ENCODE results near the gene ASMT.
A peak's percentile ranks its signal among the peaks of the same experiment; 100 is the strongest.

The ASMT gene

DNA sequence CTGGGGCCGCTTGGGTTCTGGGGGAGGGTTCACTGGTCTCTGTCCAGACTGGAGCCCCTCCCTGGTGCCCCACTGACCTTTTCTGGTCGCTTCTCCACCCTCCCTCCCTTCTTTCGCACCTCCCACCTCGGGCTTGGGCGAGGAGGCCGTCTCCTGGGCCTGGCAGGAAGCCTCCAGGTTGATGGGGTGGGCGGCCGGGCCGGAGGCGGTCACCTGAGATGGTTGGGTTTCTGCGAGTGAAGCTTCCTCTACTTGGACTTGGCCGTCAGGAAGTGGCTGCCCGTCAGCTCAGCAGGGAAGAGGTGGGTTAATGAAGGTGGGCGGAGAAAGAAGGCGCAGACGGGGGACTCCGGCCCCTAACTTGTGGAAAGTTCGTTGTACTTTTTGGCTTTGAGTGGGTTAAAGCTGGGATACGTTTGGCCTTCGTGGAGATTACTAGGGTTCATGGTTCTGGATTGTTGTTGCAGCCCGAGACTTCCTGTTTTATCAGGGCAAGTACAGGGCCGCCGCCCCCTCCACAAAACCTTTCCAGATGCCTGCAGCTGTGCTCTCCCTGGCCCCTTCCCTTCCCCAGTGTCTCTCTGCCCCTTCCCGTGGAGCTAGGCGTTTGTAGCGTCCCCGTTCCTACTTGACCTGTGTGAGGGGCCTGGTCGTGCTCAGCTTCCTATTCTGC is 22.3 kb upstream of the ASMT start:
- ATAC-seq, result peak; percentile 47

GRCh38 chrX:1593286-1594271 is 21.3 kb upstream of the ASMT start:
- TF ChIP-seq TOX (CRISPR knock-in tag; IDR thresholded peaks at IDR 0.05; ENCODE audit: borderline replicate concordance), result no peak
- TF ChIP-seq POU6F1 (CRISPR knock-in tag; IDR thresholded peaks at IDR 0.05; ENCODE audit: borderline replicate concordance, low read depth), result no peak

More for the DNA sequence above, 22.3 kb upstream of the ASMT start:
- no peak for TF ChIP-seq GLIS3 (CRISPR knock-in tag; IDR thresholded peaks at IDR 0.05)
- TF ChIP-seq ARNTL (CRISPR knock-in tag; IDR thresholded peaks at IDR 0.05; ENCODE audit: borderline replicate concordance, low read depth), result no peak
- TF ChIP-seq, protein P1, sequence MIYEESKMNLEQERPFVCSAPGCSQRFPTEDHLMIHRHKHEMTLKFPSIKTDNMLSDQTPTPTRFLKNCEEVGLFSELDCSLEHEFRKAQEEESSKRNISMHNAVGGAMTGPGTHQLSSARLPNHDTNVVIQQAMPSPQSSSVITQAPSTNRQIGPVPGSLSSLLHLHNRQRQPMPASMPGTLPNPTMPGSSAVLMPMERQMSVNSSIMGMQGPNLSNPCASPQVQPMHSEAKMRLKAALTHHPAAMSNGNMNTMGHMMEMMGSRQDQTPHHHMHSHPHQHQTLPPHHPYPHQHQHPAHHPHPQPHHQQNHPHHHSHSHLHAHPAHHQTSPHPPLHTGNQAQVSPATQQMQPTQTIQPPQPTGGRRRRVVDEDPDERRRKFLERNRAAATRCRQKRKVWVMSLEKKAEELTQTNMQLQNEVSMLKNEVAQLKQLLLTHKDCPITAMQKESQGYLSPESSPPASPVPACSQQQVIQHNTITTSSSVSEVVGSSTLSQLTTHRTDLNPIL (CRISPR knock-in tag; IDR thresholded peaks at IDR 0.05; ENCODE audit: low read depth), result no peak
- TF ChIP-seq RARB (CRISPR knock-in tag; IDR thresholded peaks at IDR 0.05), result no peak
- no peak for TF ChIP-seq POU6F1 (CRISPR knock-in tag; IDR thresholded peaks at IDR 0.05; ENCODE audit: borderline replicate concordance, low read depth)
- no peak for TF ChIP-seq ZNF8 (CRISPR knock-in tag; IDR thresholded peaks at IDR 0.05)
- TF ChIP-seq CSDC2 (CRISPR knock-in tag; IDR thresholded peaks at IDR 0.05), result no peak
- no peak for TF ChIP-seq ZNF565 (CRISPR knock-in tag; conservative IDR thresholded peaks at IDR 0.05; ENCODE audit: low read depth)

GRCh38 chrX:1595711-1596060 is 19.2 kb upstream of the ASMT start:
- no peak for TF ChIP-seq POU6F1 (CRISPR knock-in tag; IDR thresholded peaks at IDR 0.05; ENCODE audit: borderline replicate concordance, low read depth)
- TF ChIP-seq ESRRG (CRISPR knock-in tag; IDR thresholded peaks at IDR 0.05), result no peak
- TF ChIP-seq BACH2 (CRISPR knock-in tag; IDR thresholded peaks at IDR 0.05; ENCODE audit: borderline replicate concordance), result no peak
- no peak for TF ChIP-seq ZFP3 (CRISPR knock-in tag; IDR thresholded peaks at IDR 0.05)
- TF ChIP-seq TOX (CRISPR knock-in tag; IDR thresholded peaks at IDR 0.05; ENCODE audit: borderline replicate concordance), result no peak
- TF ChIP-seq ZC3H10 (CRISPR knock-in tag; IDR thresholded peaks at IDR 0.05), result no peak
- no peak for TF ChIP-seq ISL1 (CRISPR knock-in tag; IDR thresholded peaks at IDR 0.05)
- TF ChIP-seq TCF4 (CRISPR knock-in tag; IDR thresholded peaks at IDR 0.05; ENCODE audit: borderline replicate concordance), result no peak
- TF ChIP-seq ZNF8 (CRISPR knock-in tag; IDR thresholded peaks at IDR 0.05), result no peak
- no peak for TF ChIP-seq PATZ1 (CRISPR knock-in tag; IDR thresholded peaks at IDR 0.05; ENCODE audit: borderline replicate concordance)
- no peak for ATAC-seq

More at GRCh38 chrX:1593286-1594271, 21.3 kb upstream of the ASMT start:
- no peak for ATAC-seq

- ATAC-seq, result no peak
- TF ChIP-seq ZNF565 (CRISPR knock-in tag; conservative IDR thresholded peaks at IDR 0.05; ENCODE audit: low read depth) (no peak), TCF4 (CRISPR knock-in tag; IDR thresholded peaks at IDR 0.05; ENCODE audit: borderline replicate concordance) (no peak), ISL1 (CRISPR knock-in tag; IDR thresholded peaks at IDR 0.05) (no peak), CSDC2 (CRISPR knock-in tag; IDR thresholded peaks at IDR 0.05) (no peak), CSRNP3 (CRISPR knock-in tag; IDR thresholded peaks at IDR 0.05) (no peak), PPARA (CRISPR knock-in tag; IDR thresholded peaks at IDR 0.05; ENCODE audit: borderline replicate concordance) (no peak), SNAI2 (CRISPR knock-in tag; IDR thresholded peaks at IDR 0.05) (no peak)
- TF ChIP-seq, protein P2, sequence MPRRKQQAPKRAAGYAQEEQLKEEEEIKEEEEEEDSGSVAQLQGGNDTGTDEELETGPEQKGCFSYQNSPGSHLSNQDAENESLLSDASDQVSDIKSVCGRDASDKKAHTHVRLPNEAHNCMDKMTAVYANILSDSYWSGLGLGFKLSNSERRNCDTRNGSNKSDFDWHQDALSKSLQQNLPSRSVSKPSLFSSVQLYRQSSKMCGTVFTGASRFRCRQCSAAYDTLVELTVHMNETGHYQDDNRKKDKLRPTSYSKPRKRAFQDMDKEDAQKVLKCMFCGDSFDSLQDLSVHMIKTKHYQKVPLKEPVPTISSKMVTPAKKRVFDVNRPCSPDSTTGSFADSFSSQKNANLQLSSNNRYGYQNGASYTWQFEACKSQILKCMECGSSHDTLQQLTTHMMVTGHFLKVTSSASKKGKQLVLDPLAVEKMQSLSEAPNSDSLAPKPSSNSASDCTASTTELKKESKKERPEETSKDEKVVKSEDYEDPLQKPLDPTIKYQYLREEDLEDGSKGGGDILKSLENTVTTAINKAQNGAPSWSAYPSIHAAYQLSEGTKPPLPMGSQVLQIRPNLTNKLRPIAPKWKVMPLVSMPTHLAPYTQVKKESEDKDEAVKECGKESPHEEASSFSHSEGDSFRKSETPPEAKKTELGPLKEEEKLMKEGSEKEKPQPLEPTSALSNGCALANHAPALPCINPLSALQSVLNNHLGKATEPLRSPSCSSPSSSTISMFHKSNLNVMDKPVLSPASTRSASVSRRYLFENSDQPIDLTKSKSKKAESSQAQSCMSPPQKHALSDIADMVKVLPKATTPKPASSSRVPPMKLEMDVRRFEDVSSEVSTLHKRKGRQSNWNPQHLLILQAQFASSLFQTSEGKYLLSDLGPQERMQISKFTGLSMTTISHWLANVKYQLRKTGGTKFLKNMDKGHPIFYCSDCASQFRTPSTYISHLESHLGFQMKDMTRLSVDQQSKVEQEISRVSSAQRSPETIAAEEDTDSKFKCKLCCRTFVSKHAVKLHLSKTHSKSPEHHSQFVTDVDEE (CRISPR knock-in tag; IDR thresholded peaks at IDR 0.05), result no peak
These were observed 18.0 kb upstream of the ASMT start for GRCh38 chrX:1596676-1597344.

Data from SK-N-SH treated with all-trans-retinoic acid at 6 μM for 48 hours (cell line).